ENCODE measurements around the gene INHBB. TPM values are rescaled to one million over a fixed set of nuclear protein-coding genes. Genes with fewer than 3 reads are reported as not detected.

INHBB gene
- total and polyA plus RNA-seq, 7 donors: 0.60 to 1.8 (median 1.2) TPM; not detected in 1

GRCh38 chr2:120343433-120344105, 2.4 kb upstream of the INHBB start:
- no peaks in the 10 kb centered on the region for H3K36me3 ChIP-seq
- no peaks in the 10 kb centered on the region for H3K9me3 ChIP-seq
- 4% methylated on average over 43 of the region's 43 CpGs for WGBS, 2 donors
- peak overlapping the region in 1 of 4 donors; percentile 51 for H3K27ac ChIP-seq
- peak overlapping the region in 2 of 4 donors; percentile 5 to 55 for H3K4me3 ChIP-seq
- peaks cover 0 to 46% (median 43%) of the 10 kb centered on the region in 4 donors for H3K4me1 ChIP-seq
- intact Hi-C loops (cut with DNase I): loop anchor here (1.0 to 10.0 kb wide), 3 partner anchors 209 to 731 kb away; no protein-coding TSS in a partner anchor
- TF ChIP-seq POLR2AphosphoS5 (IDR thresholded peaks at IDR 0.05) (no peak), EP300 (IDR thresholded peaks at IDR 0.05) (no peak), CTCF (IDR thresholded peaks at IDR 0.05) (peak; percentile 54 to 74 (median 64)), POLR2A (IDR thresholded peaks at IDR 0.05) (no peak)
- H3K27me3 ChIP-seq: peaks cover 50 to 94% (median 77%) of the 10 kb centered on the region in 3 donors
- peak; percentile 88 for DNase-seq

DNA sequence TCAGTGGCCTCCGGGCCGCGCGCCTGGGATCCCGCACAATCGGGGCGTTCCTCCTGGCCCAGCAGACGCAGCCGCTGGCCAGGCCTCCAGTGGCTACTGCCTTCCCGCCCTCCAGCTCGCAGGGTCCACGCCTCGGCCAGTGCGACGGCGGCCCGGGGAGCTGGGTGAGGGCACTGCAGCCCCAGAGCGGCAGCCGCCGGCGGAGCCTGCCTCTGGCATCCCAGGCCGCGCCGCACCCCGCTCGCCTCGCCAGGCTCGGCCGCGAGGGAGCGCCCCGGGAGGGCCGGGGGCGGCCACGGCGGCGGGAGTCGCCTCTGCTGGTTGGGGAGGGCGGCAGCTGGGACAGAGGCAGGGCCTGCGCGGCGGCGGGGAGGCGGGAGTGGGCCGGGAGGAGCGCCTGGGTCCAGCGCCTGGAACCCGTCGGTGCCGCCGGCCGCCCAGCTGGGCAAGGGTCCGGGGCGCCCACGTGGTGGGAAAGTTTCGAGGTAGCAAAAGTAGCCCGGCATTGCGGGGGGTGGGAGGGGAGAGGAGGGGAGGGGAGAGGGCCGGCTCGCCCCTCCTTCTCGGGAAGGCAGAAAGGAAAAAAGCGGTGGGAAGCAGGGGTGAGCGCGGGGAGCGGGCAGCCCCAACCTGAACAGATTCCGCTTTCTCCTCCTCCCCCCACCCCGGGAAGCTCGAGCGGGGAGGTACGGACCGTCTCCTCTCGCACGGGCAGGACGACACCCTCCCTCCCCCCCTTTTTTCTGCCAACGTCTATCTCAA, 1.5 kb upstream of the INHBB start:
- no peak for DNase-seq
- peak overlapping the region in 2 of 4 donors; percentile 10 to 51 for H3K27ac ChIP-seq
- peaks cover 50 to 95% (median 82%) of the 10 kb centered on the region in 3 donors for H3K27me3 ChIP-seq
- H3K9me3 ChIP-seq: no peaks in the 10 kb centered on the region
- peaks cover 0 to 46% (median 43%) of the 10 kb centered on the region in 4 donors for H3K4me1 ChIP-seq
- TF ChIP-seq POLR2AphosphoS5 (IDR thresholded peaks at IDR 0.05) (no peak), EP300 (IDR thresholded peaks at IDR 0.05) (no peak), CTCF (IDR thresholded peaks at IDR 0.05) (no peak), POLR2A (IDR thresholded peaks at IDR 0.05) (no peak)
- no peaks in the 10 kb centered on the region for H3K36me3 ChIP-seq
- peak overlapping the region in 3 of 4 donors; percentile 45 to 55 (median 55) for H3K4me3 ChIP-seq
- intact Hi-C loops (cut with DNase I): loop anchor here (10.0 kb wide), 1 partner anchor 730 kb away; no protein-coding TSS in a partner anchor
- 4% methylated on average over 75 of the region's 75 CpGs for WGBS, 2 donors

DNA sequence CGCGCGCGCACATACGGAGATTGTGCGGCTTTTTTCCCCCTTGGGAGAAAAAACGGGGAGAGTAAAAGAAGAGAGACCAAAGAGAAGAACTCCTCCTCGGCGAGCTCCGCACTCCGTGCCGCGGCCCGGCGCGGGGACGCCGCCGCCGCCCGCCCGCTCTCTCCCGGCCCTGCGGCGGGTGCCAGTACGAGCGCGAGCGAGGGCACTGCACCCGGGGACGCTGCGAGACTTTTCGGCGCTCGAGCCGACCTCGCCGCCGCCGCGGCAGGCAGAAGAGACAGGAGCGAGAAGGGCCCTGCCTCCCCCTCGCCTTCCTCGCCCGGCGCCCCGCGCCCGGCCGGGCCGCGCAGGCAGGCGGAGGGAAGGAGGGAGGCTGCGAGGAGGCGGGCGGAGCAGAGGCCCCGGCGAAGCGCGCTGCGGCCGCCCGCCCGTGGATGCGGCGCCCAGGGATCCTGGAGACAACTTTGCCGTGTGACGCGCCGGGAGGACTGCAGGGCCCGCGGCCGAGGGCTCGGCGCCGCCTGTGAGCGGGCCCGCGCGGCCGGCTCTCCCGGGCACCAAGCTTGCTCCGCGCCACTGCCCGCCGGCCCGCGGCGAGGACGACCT, 857 bp upstream of the INHBB start:
- TF ChIP-seq POLR2AphosphoS5 (IDR thresholded peaks at IDR 0.05) (no peak), CTCF (IDR thresholded peaks at IDR 0.05) (no peak), EP300 (IDR thresholded peaks at IDR 0.05) (no peak), POLR2A (IDR thresholded peaks at IDR 0.05) (no peak)
- 1% methylated on average over 90 of the region's 90 CpGs for WGBS, 2 donors
- Histone ChIP-seq H3K4me1 (peaks cover 0 to 46% (median 43%) of the 10 kb centered on the region in 4 donors), H3K4me3 (peak overlapping the region in 3 of 4 donors; percentile 45 to 55 (median 55)), H3K27me3 (peaks cover 50 to 95% (median 83%) of the 10 kb centered on the region in 3 donors), H3K36me3 (no peaks in the 10 kb centered on the region), H3K9me3 (no peaks in the 10 kb centered on the region), H3K27ac (peak overlapping the region in 2 of 4 donors; percentile 17 to 51)
- intact Hi-C loops (cut with DNase I): loop anchor here (10.0 kb wide), 1 partner anchor 730 kb away; no protein-coding TSS in a partner anchor
- no peak for DNase-seq

GRCh38 chr2:120345608-120346007, 328 bp upstream of the INHBB start:
- WGBS, 2 donors: 1% methylated on average over 62 of the region's 62 CpGs
- TF ChIP-seq POLR2A (IDR thresholded peaks at IDR 0.05) (no peak), EP300 (IDR thresholded peaks at IDR 0.05) (no peak), POLR2AphosphoS5 (IDR thresholded peaks at IDR 0.05) (no peak), CTCF (IDR thresholded peaks at IDR 0.05) (no peak)
- peaks cover 0 to 46% (median 43%) of the 10 kb centered on the region in 4 donors for H3K4me1 ChIP-seq
- peaks cover 50 to 91% (median 83%) of the 10 kb centered on the region in 3 donors for H3K27me3 ChIP-seq
- peak overlapping the region in 3 of 4 donors; percentile 45 to 55 (median 55) for H3K4me3 ChIP-seq
- no peak for DNase-seq
- H3K36me3 ChIP-seq: no peaks in the 10 kb centered on the region
- H3K9me3 ChIP-seq: no peaks in the 10 kb centered on the region
- intact Hi-C loops (cut with DNase I): loop anchor here (10.0 kb wide), 1 partner anchor 729 kb away; no protein-coding TSS in a partner anchor
- H3K27ac ChIP-seq: peak overlapping the region in 1 of 4 donors; percentile 17
